A204.1 (cell line): Measurements from ENCODE around the gene TNIK.
"Not testable (repeated sequence)": the region's sequence is repeated elsewhere in the genome, so short reads cannot be mapped to it uniquely, and the experiment has no call there.

ENCODE experiments used
- FAIRE-seq: peaks from 2 replicates; lab custom pipeline; 2012; peaks lifted over from hg19 to GRCh38; lab: Jason Lieb, UNC

TNIK gene

DNA sequence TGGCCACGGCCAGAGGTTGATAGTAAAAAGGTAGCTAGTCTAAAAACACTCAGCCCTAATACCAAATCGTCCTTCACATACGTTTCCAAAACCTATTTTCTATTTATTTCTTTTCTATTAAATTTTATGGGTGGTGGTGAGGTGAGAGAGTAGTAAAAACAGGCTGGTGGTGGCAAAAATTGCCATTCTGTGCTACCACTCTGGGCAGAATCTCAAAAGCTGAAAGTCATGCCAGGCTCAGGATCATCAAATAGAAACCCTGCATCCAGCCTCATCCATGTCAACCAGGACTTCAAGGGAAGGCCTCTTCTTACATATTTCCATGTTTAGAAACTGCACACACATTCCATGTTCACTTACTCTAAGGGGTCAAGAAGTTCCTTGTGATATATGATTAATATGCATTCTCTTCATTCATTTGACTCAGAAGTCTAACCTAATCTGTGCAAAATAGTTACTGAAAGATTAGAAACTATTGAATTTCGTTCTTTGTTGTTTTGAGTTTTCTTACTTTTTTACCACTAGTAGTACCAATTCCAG, 153.1 kb downstream of the TNIK start:
- FAIRE-seq: no peak

DNA sequence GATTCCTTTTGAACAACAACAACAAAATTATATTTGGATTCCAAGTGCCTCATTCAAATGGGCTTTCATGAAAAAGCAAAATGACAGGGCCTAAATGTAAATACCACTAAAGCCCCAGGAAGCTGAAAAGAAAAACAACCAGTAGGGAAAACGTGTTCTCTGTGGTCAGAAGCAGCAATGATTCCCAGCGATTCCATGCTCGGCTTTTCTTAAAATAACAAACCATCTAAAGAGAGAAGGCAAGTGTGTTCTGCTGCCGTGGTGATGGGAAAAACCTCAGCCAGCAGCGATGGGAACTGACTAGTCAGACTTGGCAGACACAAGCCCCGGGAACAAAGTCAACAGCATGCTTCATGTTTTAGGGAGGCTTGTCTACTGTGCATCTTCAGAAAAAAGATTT, 153.6 kb downstream of the TNIK start:
- no peak for FAIRE-seq

DNA sequence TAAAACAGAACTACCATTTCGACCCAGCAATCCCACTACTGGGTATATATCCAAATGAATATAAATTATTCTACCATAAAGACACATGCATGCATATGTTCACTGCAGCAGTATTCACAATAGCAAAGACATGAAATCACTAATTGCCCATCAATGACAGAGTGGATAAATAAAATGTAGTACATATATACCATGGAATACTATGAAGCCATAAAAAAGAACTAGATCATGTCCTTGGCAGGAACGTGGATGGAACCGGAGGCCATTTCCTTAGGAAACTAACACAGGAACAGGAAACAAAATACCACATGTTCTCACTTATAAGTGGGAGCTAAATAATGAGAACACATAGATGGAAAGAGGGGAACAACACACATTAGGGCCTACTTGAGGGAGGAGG, 154.4 kb downstream of the TNIK start:
- not testable (repeated sequence) for FAIRE-seq

DNA sequence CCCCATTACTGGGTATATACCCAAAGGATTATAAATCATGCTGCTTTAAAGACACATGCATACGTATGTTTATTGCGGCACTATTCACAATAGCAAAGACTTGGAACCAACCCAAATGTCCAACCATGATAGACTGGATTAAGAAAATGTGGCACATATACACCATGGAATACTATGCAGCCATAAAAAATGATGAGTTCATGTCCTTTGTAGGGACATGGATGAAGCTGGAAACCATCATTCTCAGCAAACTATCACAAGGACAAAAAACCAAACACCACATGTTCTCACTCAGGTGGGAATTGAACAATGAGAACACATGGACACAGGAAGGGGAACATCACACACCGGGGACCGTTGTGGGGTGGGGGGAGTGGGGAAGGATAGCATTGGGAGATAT, 155.7 kb downstream of the TNIK start:
- not testable (repeated sequence) for FAIRE-seq

DNA sequence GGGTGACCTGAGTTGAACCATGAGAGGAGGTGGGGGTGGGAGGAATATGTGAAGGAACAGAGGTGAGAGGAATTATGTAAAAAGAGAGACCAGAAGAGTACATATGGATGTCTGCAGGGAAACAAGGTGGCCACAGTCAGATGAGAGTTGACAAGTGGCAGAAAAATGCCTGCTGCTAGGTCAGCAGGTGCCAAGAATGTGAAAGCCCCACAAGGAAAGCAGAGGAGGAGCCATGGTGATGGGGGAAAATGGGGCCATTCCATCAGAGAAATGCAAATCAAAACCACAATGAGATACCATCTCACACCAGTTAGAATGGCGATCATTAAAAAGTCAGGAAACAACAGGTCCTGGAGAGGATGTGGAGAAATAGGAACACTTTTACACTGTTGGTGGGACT, 156.2 kb downstream of the TNIK start:
- FAIRE-seq: not testable (repeated sequence)

DNA sequence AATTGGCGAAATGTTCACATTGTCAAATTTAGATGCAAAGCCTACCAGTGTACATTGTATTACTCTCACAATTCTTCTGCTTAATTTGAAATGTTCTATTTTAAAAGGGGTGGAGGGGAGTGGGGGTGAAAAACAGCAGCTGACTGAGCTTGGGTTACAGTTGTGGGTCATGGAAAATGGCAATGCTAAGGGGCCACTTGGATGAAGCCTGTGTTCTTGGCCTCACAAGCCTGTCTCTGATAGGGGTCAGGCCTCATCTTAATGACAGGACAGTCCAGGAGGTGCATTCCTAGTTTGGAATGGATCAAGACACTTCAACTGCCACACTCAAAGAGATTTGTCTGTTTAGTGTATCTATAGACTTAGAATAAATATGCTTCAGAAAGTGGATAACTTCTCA, 158.2 kb downstream of the TNIK start:
- FAIRE-seq: no peak

DNA sequence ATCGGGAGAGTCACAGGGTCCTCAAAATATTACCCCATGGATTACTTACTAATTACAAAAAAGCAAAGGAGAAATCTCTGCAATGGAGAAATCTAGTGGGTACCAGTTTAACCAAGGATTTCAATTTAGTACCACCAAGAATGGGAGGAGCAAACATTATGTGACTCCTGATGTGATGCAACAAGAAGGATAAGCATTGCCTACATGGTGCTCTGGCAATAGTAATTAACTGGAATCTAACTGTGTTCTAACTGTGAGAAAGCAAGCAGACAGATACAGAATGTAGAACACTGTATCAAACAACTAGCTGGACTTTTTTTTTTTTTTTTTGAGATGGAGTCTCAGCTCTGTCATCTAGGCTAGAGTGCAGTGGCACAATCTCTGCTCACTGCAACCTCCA, 159.2 kb downstream of the TNIK start:
- no peak for FAIRE-seq

DNA sequence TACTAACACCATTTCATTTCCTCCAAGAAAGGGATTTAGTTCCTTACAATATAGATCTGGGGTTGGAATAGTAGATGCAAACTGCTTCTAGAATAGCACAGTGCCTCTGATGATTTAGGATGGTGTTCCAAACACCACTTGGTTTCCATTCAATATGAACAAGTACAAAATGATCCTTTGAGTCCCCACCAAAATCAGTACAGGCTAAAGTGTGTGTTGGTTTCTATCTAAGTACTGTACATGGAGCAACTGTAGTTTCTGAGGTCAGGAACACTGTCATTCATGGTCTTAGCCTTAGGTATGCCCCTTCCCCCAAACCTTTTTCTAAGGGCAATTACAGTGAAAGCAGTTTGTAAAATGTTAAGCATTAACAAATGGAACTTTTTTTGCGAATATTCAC, 162.3 kb downstream of the TNIK start:
- FAIRE-seq: no peak

DNA sequence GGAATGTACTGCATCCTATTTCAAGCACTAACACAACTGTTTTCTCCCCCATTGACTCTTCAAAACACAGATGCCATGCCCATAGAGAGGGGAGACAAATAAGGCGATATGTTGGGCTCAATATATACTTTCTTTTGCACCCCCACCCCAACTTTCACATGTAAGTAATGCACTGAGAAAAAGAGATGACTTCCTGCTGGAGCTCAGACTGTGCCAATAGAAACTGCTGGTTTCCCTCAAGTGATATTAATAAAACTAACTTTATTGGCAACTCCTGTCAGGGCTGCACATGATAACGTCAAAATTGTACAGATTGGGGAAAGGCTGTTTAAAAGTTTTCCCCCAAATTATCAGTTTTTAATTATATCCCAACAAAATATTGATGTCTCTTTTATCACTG, 163.0 kb downstream of the TNIK start:
- FAIRE-seq: no peak

DNA sequence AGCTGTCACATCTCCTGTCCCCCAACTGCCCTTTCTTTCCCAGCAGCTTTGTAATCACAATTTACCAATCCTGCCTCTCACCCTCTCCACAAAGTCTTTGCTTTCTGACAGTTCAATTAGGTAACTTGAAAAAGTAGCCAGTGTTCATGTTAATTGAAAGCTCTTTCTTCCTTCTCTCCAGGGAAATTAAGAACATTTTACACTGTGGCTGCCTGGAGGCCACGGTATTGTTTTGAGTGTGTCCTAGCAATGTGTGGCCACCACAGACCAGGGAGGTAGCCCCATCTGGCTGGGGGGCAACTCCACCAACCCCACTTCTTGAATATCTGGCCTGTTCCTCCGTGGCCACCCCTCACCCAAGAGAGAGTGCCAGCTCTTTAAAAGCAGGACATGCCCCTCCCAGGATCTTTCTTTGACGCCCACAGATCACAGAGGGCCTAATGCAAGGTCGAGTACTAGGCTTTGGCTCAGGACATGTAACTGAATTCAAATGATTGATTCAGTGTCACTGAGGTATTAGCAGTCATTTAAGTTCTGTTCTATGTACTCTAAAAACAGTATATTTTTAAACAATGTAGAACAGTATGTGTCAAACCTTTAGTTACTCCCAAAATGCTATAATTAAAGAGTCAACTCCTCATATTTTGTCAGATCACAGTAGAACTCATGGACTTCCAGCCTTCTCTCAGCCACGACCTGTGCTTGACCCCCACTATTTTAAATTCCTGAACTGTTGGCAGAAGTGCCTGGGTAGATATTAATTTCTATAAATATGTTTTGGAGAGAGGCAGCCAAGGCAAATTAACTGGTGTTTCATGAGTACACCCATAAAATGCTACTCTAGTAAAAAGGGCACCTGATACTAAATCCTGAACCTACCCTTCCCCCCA, 164.5 kb downstream of the TNIK start:
- no peak for FAIRE-seq

DNA sequence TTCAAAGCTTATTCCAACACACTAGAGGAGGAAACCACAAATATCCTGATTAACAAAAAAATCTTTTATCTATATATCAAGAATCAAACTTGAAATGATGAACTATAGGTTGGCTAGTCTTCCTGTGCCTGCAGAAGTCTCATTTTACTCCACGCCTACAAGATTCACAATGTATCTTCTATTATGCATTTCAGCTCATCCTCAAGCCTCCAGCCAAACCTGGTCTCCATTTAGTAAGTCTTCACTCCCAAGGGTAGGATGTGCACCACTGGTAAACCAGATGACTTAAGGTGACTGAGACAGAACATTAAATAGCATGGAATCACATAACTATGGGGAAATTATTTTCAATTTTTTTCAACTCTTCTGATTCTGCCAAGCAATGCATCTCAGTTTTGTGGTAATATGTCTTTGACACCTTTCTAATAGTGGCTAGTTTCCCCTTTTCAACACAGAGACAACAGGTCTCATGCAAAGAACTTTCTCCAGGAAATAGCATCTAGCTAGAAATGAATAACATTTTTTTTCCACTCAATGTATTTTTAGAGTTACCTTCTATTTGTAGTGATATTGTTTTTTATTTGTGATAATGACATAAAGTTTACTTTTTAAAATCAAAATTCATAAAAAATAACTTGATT, 166.9 kb downstream of the TNIK start:
- FAIRE-seq: no peak

DNA sequence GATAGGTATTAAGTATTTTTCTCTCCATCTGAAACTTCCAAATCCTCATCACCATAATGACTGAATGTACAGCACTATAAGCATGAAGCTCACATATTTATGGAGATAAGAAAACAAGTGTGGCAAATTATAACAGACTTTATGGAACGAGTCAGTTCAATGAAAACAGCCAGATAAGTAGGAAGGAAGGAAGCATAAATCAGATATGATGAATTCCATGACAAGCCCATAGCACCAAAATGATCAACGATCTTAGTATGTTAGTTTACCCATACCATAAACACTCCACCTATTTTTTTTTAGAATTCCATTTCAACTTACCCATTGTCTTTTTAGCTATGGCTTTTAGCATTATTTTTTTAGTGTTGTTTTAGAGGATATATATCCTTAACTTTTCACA, 169.5 kb downstream of the TNIK start:
- FAIRE-seq: no peak

DNA sequence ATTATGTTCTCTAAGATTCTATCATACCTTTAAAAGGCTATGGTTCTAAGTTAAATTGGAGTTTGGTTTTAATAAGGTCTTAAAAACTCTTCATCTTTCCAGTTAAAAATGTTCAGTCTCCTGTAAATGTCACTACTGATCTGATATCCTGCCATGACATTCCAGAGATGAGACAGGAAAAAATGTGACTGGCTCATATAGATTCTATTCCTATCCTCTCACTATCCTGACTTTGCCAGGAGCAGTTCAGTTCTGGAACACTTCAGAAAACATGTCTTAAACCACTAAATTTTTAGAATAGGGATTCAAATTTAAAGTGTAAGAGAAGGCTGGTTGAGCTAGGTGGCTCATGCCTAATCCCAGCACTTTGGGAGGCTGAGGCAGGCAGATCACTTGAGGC, 170.9 kb downstream of the TNIK start:
- no peak for FAIRE-seq

DNA sequence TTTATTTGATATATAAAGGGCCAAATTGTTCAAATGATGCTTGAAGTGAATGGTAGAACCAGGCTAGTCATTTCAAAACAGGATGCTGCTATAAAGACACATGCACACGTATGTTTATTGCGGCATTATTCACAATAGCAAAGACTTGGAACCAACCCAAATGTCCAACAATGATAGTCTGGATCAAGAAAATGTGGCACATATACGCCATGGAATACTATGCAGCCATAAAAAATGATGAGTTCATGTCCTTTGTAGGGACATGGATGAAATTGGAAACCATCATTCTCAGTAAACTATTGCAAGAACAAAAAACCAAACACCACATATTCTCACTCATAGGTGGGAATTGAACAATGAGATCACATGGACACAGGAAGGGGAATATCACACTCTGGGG, 172.4 kb downstream of the TNIK start:
- not testable (repeated sequence) for FAIRE-seq

DNA sequence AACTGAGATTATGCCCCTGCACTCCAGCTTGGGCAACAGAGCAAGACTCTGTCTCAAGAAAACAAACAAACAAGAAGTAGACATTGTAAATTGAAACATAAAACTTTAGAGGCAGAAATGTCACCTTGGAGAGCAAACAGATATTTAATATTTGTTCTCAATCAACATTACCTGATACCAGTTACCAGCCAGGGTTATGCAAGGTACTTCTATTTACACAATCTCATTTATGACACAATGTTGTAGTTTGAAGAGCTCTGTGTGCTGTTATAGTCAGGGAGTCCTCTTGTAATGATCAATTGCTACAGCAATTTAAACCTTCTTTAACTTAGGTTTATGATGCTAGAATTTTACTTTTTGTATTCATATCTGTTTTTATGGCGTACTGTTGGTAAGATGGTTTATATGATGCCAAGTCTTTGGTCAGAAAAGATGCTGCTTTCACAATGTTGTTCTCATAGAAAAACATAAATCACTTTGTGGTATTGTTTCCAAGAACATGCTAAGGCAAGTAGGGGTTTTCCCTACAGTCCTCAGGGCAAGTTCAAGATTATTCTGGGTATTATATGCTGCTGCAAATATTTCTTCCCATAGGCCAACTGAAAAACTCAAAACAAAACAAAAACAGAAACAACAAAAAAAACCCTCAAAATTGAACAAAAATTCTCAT, 173.5 kb downstream of the TNIK start:
- no peak for FAIRE-seq

DNA sequence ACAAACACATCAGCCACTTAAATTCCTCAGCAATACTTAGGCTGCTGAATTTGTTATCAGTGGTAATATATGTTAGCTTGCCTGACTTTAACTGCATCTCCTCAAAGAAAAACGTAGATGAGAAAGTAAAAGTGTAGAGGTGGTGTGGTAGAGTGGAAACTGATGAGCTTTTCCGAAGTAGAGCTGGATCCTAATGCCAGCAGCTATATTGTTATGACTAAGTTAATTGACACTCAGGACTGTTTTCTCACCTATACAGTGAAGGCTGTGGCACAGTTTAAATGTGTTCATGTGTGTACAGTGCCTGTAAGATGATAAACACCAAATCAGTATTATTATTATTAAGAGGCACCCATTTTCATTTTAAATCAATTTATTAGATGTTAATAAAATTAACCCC, 174.9 kb downstream of the TNIK start:
- no peak for FAIRE-seq

DNA sequence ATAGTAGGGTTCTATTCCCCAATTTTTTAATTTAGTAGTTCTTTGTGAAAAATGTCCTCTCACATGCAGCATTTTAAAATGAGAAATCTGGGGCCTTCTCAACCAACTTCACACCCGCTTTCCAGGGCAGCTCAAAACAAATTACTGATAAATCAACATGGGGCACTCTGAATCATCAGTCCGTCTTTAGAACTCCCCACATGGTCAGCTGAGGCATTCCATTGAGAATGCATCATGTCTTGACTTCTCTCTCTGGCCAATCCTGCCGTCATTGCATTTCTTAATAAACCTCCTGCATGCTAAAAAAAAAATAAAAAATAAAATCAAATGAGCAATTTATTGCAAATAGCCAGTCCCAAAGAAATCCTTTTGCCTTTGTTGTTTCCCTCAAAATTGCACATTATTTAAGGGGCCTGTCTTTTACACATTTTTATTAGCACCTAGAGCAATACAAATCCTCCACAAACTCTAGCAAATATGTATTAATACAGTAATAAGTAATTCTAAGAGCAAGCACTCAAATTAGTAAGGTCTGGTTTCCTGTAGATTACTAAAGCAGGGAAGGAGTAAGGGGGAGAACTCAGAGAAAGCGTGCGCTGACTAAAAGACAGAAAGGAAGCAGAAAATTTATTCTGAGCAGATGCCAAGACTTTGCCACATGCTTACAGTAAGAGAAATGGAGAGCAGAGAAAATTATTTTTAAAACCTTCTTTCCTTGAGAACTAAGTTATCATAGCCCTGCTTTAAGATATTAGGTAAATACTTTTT, 175.7 kb downstream of the TNIK start:
- no peak for FAIRE-seq

DNA sequence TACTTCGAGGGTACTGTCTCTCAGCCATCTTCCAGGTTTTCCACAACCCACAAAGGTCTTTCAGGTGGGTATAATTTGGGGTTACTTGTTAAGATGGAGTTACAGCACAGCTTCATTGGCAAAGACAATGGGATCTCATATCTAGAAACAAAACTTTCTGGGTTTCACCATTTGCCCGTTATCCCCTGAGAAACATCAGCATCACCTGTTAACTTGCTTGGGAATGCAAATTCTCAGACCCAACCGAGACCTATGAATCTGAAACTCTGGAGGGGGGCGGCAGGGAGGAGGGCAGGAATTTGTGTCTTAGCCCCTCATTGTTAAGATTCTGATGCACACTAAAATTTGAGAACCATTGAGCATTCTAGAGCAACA, 176.4 kb downstream of the TNIK start:
- no peak for FAIRE-seq

DNA sequence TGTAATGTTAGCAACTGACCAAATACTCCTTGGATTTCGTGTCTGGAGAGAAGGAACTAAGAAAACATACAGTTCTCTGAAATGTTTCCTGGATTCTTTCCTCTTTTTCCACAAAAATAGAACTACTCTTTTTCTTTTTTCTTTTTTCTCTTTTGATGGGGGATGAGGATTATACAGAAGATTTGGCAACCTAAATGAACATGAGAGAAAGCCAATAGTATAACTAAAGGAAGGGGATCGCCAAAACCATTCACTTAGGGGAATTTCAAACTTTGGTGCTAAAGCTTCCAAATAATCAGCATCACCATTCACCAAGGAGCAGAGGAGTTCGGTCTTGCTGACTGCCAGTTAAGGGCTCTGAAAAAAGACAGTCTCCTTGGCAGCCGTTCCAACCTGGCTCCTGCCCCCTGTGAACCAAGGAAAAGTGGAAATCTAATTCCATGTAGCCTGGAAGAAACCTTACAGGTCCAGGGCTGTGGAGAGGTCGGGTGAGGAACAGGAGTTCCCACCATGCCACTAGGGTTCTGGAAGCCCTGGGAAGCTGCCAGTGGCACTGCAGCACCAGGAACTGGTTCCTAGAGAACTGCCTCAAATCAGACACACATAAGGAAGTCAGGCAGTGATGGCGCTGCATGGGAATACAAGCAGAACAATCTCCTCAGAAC, 176.9 kb downstream of the TNIK start:
- FAIRE-seq: no peak

DNA sequence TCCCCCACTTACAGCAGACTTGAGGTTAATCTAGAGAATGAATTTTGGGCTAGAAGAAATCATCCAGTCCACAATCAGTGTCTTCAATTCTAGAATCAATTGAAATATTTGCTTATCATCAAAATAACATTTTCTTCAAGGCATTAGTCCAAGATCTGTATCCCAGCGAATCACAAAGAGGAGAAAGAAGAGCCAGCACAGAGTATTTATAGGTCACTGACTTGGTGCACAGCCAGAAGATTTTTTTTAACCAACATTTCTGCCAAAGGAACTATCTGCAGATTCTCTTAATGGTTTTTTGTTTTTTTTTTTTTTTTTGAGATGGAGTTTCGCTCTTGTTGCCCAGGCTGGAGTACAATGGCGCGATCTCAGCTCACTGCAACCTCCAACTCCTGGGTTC, 178.2 kb downstream of the TNIK start:
- no peak for FAIRE-seq

DNA sequence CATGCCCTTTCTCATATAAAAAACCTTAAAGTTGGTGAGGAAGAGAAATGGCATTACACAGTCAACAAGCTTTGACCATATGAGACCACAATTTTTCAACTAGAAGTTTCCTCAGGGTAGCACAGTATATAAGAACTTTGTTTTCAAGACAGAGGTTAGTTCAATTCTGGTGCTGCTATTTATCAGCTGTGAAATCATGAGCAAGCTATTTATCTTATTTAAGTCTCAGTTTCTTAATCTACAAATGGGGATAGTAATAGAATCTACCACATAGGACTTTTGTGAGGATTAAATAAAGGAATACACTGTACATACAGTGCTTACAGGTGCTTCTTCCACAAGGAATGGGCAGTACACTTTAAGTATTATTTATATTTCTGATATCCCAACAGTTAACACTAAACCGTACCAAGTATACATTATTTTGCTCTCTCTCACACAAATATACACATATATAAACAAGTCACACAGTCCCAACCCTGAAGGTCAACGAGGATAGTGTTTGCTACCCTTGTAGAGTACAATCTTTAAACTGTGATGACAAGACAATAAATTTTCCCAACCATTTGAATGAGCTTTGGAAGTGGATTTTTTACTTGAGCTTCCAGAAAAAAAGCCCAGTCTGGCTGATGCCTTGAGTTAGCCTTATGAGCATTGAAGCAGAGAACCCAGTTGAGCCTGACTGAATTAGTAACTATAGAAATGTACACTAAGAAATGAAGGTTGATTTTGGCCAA, 178.8 kb downstream of the TNIK start:
- FAIRE-seq: no peak
